Choroid plexus epithelial cell (primary cell): Measurements from ENCODE around the gene ITGB7.
A peak's percentile ranks its signal among the peaks of the same experiment; 100 is the strongest.

ENCODE experiments used
- DNase-seq: peaks from one replicate; pipeline ENCODE4 v3.0.0-alpha.2; 2010; ENCODE audit warnings: low read depth
- H3K4me3 ChIP-seq: 2 replicates; pipeline ENCODE4 v1.5.1; 2011; ENCODE audit warnings: low read depth, mild to moderate bottlenecking, control low read depth, low read length, moderate library complexity
- TF ChIP-seq, protein P1 (sequence below): conservative IDR thresholded peaks from 2 replicates; pipeline ENCODE4 v1.5.1; 2011; ENCODE audit warnings: low read depth, mild to moderate bottlenecking, control low read depth, inconsistent platforms, low read length, moderate library complexity

The ITGB7 gene

DNA sequence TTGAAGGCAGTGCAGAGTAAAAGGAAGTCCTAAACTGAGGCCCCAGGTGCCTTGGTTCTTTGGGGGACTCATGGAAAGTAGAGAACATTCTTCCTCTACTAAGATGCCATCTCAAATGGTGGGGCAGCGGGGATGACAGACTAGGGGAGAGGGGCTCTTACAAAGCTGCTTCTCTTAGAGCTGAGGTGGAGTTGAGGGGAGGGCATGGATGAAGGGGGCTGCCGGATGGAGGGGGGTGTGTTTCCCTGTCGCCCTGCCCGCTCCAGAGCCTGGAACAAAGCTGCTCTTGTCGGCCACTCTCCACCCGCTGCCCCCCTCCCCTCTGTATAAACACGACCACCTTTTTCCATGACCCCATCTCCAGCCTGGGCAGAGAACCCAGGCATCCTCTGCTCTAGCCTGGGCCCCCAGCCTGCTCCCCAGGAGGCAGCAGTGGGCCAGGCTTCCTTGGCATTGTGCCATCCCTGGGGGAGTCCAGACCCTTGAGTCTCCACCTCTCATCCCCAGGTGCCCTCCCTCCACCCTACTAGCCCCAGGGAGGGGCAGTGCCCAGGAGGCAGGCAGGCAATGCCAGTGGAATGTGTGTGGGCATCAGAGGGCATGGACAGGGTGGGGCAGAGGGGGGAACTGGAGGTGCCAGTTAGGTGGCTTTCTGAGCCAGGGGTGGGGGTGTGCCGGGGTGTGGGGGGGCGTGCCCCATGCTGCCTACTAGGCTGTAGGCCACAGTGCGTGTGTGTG, 23.2 kb upstream of the ITGB7 start:
- no peak overlapping the region for H3K4me3 ChIP-seq
- DNase-seq = no peak
- TF ChIP-seq, protein P1, sequence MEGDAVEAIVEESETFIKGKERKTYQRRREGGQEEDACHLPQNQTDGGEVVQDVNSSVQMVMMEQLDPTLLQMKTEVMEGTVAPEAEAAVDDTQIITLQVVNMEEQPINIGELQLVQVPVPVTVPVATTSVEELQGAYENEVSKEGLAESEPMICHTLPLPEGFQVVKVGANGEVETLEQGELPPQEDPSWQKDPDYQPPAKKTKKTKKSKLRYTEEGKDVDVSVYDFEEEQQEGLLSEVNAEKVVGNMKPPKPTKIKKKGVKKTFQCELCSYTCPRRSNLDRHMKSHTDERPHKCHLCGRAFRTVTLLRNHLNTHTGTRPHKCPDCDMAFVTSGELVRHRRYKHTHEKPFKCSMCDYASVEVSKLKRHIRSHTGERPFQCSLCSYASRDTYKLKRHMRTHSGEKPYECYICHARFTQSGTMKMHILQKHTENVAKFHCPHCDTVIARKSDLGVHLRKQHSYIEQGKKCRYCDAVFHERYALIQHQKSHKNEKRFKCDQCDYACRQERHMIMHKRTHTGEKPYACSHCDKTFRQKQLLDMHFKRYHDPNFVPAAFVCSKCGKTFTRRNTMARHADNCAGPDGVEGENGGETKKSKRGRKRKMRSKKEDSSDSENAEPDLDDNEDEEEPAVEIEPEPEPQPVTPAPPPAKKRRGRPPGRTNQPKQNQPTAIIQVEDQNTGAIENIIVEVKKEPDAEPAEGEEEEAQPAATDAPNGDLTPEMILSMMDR = no peak

DNA sequence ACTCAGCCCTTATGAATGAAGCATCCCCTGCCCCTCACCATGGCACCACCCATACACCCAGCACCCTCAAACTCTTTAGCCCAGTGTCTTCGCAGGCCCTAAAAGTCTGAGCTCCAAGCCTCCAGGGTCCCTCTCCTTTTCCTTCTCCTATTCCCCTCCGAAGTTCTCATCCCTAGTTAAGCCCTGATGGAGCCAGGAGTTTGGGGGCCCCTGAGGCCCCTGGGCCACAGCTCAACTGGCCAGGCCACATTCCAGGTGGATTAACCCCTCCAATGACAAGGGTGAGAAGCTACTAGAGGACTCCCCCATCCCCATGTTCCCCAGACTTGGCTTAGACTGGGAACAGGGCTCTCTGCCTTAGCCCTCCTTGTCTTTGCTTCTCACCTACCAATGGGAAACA, 22.4 kb upstream of the ITGB7 start:
- no peak overlapping the region for H3K4me3 ChIP-seq
- TF ChIP-seq, protein P1 = no peak
- no peak for DNase-seq

DNA sequence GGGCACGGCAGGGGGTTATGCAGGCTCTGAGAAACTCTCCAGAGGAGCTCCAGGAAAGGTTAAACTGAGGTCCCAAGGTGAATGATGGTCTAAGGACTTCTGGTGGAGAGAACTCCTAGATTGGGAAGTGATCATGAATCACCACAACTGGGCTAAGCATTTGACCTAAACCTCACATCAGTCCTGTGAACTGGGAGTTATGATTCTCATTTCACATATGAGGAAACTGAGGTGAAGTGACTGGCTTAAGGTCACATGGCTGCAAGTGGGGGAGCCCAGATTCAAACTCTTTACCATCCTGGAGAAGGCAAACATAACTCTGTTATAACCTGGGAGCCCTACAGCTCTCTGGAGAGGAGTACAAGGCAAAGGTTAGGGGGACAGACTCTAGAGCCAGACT, 20.8 kb upstream of the ITGB7 start:
- H3K4me3 ChIP-seq = no peak overlapping the region
- TF ChIP-seq, protein P1 = no peak
- DNase-seq = peak; percentile 33

DNA sequence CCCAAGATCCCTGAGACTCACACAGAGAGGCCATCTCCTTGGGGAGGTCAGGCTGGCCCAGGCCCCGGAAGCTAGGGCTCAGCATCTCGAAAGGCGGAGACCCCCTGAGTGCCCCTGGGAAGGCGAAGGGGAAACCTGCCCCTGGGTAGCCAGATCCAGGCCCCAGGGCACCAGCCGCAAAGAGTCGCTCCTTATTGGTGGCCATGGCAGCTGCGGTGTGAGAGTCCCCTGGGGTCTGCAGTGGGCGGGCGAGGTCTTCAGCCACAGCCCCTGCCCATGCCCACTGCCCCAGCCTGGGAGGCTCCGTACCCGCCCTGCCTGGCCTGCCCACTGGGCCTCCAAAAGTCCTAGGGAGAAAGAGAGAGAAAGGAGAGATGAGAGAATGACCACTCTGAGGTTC, 20.3 kb upstream of the ITGB7 start:
- DNase-seq = no peak
- no peak overlapping the region for H3K4me3 ChIP-seq

DNA sequence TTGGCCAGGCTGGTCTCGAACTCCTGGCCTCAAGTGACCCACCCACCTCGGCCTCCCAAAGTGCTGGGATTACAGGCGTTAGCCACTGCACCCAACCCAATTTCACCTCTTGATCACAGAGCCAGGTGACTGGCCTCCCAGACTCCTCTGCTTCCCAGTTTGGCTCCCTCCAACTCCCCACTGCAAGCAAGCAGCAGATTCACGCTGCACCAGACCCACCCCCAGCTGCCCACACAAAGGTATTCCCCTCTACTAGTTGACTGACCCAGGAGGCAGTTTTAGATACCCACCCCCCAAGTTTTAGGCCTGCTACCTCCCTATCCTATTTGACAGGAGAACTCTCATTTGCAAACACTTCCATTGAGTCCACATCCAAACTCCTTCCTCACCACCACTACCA, 19.8 kb upstream of the ITGB7 start:
- DNase-seq = no peak
- H3K4me3 ChIP-seq = no peak overlapping the region
- TF ChIP-seq, protein P1 = no peak

More for the DNA sequence above, 20.3 kb upstream of the ITGB7 start:
- TF ChIP-seq, protein P1 = no peak

DNA sequence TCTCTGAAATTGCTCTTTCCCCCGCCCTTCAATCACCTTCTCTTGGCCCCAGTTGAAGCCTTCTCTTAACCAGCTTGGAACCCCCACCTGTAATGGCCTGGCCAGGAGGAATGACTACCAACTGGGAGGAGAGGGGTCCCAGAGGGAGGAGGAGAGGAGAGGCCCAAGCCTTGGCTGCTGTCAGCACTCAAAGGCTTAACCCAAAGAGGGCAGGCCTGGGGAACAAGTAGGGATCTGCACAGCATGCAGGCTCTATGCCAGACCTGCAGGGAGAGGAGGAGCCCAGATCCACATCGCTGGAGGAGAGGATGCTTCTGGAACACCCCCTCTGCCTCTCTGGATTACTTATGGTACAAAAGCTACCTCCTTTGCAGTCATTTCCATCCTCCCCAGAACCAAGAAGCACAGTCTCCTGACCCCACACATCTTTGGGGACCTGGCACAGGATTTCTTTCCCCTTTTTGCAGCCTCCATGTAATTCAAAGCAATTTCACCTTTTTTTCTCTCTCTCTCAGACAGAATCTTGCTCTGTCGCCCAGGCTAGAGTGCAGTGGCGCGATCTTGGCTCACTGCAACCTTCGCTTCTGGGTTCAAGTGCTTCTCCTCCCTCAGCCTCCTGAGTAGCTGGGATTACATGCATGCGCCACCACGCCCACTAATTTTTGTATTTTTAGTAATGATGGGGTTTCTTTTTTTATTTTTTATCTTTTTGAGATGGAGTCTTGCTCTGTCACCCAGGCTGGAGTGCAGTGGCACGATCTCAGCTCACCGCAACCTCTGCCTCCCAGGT, 18.8 kb upstream of the ITGB7 start:
- TF ChIP-seq, protein P1 = no peak

More for the DNA sequence above, 18.8 kb upstream of the ITGB7 start:
- no peak for DNase-seq
- H3K4me3 ChIP-seq = no peak overlapping the region
